ENCODE results near the gene GNAQ.

The GNAQ gene

DNA sequence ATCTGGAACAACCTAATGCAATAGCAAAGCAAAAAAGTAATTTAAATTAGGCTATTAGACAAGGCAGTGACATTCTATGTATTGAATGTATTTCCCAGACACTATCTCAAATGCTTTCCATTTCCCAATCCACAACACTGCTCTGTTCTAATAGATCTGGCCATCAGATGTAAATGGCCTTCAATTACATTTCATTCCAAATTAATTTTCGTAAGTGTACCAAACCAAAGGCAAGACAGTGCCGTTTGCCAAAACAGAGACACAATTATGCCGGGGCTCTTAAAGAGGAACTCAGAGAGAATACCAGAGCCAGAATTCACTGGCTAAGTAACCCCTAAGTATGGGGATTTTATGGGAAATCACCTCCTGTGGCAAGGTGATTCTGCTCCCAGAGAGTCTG is 63.1 kb downstream of the GNAQ start:
- no peak for FAIRE-seq

GRCh38 chr9:77966718-77967117 is 64.9 kb downstream of the GNAQ start:
- no peak for FAIRE-seq

GRCh38 chr9:77965445-77966123 is 66.0 kb downstream of the GNAQ start:
- FAIRE-seq = no peak

DNA sequence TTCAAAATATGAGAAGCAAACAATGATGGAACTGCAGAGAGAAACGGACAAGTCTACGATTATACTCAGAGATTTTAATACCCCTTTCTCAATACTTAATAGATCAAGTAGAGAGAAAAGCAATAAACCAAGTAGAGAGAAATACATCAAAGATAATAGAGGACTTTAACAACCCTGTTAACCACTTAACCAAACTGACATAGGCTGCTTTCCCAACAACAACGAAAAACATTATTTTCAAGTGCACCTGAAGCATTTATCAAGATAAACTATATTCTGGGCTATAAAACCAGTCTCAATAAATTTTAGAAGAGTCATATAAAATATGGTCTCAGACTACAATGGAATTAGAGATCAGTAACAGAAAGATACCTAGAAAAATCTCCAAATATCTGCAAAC is 67.4 kb downstream of the GNAQ start:
- FAIRE-seq = no peak

DNA sequence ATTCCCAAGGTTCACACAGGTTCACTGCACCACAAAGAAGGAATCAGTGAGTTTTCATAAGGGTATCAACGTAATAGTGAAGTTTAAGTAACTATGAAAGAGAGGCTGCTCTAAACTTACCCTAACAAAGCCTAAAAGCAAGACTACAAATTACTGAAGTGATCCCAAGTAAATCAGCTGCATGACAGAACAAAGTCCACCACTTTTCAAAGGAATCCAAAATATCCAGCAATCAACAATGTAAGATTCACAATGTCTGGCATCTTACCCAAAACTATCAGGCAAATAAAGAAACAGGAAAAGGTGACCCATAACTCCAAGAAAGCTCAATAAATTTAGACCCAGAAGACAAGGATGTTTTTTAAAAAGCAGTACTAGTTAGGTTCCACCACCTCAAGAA is 70.1 kb downstream of the GNAQ start:
- no peak for FAIRE-seq

DNA sequence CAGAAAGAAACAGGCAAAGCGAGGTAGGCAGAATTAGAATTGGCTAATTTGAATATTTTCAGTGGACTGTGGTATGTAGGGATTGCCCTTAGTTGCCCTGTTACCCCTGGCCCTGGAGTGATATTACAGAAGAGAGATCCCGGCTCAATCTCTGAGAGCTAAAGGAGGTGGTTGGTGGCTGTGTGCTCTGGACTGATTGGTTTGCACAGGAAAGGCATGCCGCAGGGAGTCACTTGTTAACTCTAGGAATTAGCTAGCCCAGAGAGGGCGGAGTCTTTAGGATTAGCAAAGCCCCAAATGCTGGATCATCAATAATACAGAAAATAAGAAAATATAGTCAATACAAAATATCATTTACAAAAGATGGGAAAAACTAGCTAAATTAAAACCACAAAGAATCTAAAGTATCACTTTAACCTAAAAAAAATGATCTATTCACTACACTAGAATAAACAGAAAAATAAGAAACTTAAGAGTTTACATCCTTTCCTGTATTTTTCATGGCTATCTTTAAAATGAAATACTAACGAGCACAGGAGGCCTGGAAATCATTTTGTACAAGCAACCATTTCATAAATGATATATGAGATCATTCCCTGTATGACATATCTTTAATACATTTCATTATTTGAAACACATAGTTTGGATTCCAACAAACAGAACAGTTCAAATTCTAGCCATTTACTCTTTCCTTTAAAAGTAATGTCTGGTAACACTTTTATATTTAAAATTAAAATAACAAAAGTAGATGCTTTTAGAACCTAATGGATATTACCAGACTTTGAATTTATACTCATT is 71.1 kb downstream of the GNAQ start:
- FAIRE-seq = peak; percentile 3

- no peak for FAIRE-seq
Observed at GRCh38 chr9:77959803-77960202, 71.8 kb downstream of the GNAQ start.

GRCh38 chr9:77957652-77958051 is 74.0 kb downstream of the GNAQ start:
- no peak for FAIRE-seq

- FAIRE-seq = no peak
Observed at GRCh38 chr9:77956555-77956954, 75.1 kb downstream of the GNAQ start.

DNA sequence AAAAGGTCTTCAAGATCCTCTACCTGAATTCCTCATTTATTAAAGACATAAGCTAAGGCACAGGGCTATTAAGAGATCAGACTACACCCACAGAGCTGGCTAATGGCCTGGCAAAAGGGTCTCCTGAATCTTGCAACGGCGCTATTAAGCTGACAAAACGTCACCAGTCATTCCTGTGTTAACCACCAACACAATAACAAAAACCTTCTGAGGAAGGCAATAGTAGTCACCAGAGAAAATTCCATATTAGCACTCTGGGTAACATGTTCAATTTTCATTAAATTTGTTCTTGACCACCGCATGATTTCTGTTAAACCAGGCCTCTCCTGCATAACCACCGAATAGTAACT is 77.0 kb downstream of the GNAQ start:
- FAIRE-seq = no peak

- no peak for FAIRE-seq
Observed at GRCh38 chr9:77954013-77954665, 77.5 kb downstream of the GNAQ start.

DNA sequence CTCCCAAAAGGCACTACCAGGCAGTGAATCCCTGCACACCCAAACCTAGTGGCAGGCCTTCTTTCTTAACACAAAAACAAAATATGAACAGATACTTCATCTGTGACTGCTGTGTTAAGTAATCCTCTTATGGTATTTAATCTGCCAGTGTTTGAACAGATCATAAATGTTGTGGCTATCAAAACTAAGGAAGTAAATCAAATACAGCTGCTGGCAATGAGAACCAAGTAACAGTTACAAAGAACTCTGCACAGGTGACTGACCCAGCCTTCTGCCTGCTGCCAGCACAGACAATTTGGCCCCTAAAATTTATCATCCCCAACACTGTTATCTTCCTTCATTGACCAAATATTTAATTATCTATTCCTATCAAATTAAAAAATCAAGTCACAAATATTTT is 78.0 kb downstream of the GNAQ start:
- no peak for FAIRE-seq

- FAIRE-seq = no peak
Observed at GRCh38 chr9:77952635-77953328, 78.8 kb downstream of the GNAQ start.

DNA sequence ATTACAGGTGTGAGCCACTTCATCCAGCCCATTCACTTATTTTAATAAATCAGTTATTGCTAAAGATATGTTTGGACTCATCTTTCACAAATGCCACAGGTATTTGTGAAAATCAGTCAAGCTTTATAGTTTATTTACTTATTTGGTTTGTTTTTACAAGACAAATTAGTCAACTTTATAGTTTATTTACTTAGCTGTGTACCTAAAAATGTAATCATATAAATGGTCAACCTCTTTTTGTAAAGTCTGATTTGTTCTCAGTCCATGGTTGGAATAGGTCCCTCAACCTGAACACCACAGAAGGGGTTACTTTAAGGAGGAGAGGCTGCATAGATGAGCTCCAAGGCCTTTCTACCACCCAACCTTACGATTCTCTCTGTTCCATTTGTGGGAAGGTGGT is 80.2 kb downstream of the GNAQ start:
- FAIRE-seq = no peak

DNA sequence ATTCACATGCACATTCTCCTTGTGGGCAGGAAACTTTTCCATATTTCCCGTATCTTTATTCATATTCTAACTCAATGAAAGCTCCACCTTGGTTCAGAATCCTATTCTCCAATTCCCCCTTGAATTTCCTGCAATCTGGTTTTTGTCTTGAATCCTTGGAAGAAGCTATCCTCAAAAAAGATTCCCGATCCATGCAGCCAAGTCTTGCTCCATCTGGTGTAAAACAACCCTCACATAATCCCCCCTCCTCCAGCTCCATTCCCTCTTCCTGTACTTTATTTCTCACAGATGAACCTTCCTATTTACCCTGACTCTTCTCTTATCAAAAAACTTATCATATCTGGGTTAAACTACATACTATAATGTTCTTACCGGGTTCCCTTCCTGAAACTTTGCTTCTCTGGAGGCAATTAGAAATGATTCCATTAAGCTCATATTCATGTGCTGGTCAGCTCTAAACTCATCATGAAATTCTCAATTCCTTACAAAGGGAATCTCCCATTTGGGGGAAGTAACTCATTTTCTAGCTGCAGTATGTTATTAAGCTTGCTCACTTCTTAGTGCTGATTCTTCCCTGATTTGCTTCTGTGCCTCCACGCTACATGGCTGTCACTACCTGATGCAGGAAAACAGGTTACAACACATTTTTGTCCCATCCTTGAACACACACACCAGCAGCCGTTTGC is 81.7 kb downstream of the GNAQ start:
- no peak for FAIRE-seq

GRCh38 chr9:77947651-77948050 is 84.0 kb downstream of the GNAQ start:
- no peak for FAIRE-seq

- FAIRE-seq = no peak
Observed at GRCh38 chr9:77946969-77947620, 84.5 kb downstream of the GNAQ start.

- FAIRE-seq = no peak
Observed at GRCh38 chr9:77946296-77946695, 85.3 kb downstream of the GNAQ start.

GRCh38 chr9:77945798-77946197 is 85.8 kb downstream of the GNAQ start:
- no peak for FAIRE-seq

GRCh38 chr9:77944556-77945243 is 86.9 kb downstream of the GNAQ start:
- no peak for FAIRE-seq

GRCh38 chr9:77943057-77943456 is 88.6 kb downstream of the GNAQ start:
- no peak for FAIRE-seq

GRCh38 chr9:77939149-77939668 is 92.4 kb downstream of the GNAQ start:
- no peak for FAIRE-seq
